ENCODE data around the gene SEPHS2.

- TF ChIP-seq CTCF (IDR thresholded peaks at IDR 0.05) (no peak), POLR2A (IDR thresholded peaks at IDR 0.05) (no peak)
Observed at GRCh38 chr16:30447512-30448226, 2.0 kb upstream of the SEPHS2 start.

Data from heart left ventricle (tissue), 13 donors.